GM23338 (cell line): Measurements from ENCODE around the gene OBSCN. TPM values are rescaled to one million over a fixed set of nuclear protein-coding genes. Genes with fewer than 3 reads are reported as not detected.

Experiments used
- ATAC-seq: fragments of 200-7000 bp; cut with Tn5 transposase; 3 replicates; pipeline ENCODE4 v1.9.1; 2020
- DNase-seq: peaks from one replicate; pipeline ENCODE4 v3.0.0-alpha.2; 2015; ENCODE audit warnings: low spot score
- H2AFZ ChIP-seq: fragments of 200-600 bp; sonication (generic); 2 replicates; pipeline ENCODE4 v1.8.0; 2016; ENCODE audit warnings: antibody characterized with exemption, mild to moderate bottlenecking, moderate library complexity
- H3F3A ChIP-seq: fragments of 200-600 bp; sonication (generic); replicated peaks from 2 replicates; pipeline ENCODE4 v1.8.0; 2017; ENCODE audit warnings: antibody characterized with exemption, mixed run types, low read depth
- H3K27ac ChIP-seq: fragments of 200-600 bp; sonication (generic); 2 replicates; pipeline ENCODE4 v1.6.1; 2016; ENCODE audit warnings: low read depth
- H3K27me3 ChIP-seq: fragments of 200-600 bp; sonication (generic); 2 replicates; pipeline ENCODE4 v1.8.0; 2016; ENCODE audit warnings: mild to moderate bottlenecking, mixed run types, moderate library complexity; ENCODE audit not compliant: insufficient read depth
- H3K36me3 ChIP-seq: fragments of 200-600 bp; sonication (generic); 2 replicates; pipeline ENCODE4 v1.8.0; 2016; ENCODE audit warnings: mild to moderate bottlenecking; ENCODE audit not compliant: insufficient read depth
- H3K4me1 ChIP-seq: fragments of 200-600 bp; sonication (generic); 2 replicates; pipeline ENCODE4 v1.8.0; 2016; ENCODE audit warnings: mild to moderate bottlenecking, moderate library complexity; ENCODE audit not compliant: insufficient read depth
- H3K4me2 ChIP-seq: fragments of 200-600 bp; sonication (generic); 2 replicates; pipeline ENCODE4 v1.7.1; 2017; ENCODE audit warnings: mixed run types
- H3K4me3 ChIP-seq: fragments of 200-600 bp; sonication (generic); 2 replicates; pipeline ENCODE4 v1.6.1; 2016; ENCODE audit warnings: mixed run types
- H3K79me2 ChIP-seq: fragments of 200-600 bp; sonication (generic); replicated peaks from 2 replicates; pipeline ENCODE4 v1.8.0; 2017; ENCODE audit warnings: mild to moderate bottlenecking; ENCODE audit not compliant: insufficient read depth
- H3K9me2 ChIP-seq: fragments of 200-600 bp; sonication (generic); 2 replicates; pipeline ENCODE4 v1.8.0; 2017; ENCODE audit not compliant: insufficient read depth
- H4K20me1 ChIP-seq: fragments of 200-600 bp; sonication (generic); replicated peaks from 2 replicates; pipeline ENCODE4 v1.8.0; 2017; ENCODE audit warnings: mild to moderate bottlenecking; ENCODE audit not compliant: insufficient read depth
- H3K27ac Mint-ChIP-seq: 2 replicates; pipeline ENCODE4 v1.8.0; 2020; ENCODE audit warnings: inconsistent platforms, mild to moderate bottlenecking, moderate library complexity, mixed read lengths
- H3K27me3 Mint-ChIP-seq: 3 replicates; pipeline ENCODE4 v1.8.0; 2022; ENCODE audit warnings: low read depth, mild to moderate bottlenecking, moderate library complexity, mixed read lengths, inconsistent platforms; ENCODE audit not compliant: insufficient read depth, poor library complexity
- H3K36me3 Mint-ChIP-seq: 3 replicates; pipeline ENCODE4 v1.8.0; 2021; ENCODE audit warnings: low read depth, mild to moderate bottlenecking, inconsistent platforms, moderate library complexity, mixed read lengths
- H3K4me1 Mint-ChIP-seq: 3 replicates; pipeline ENCODE4 v1.8.0; 2020; ENCODE audit warnings: mild to moderate bottlenecking, inconsistent platforms, mixed read lengths
- H3K4me3 Mint-ChIP-seq: 3 replicates; pipeline ENCODE4 v1.8.0; 2021; ENCODE audit warnings: moderate library complexity, mild to moderate bottlenecking, inconsistent platforms, mixed read lengths
- H3K9me3 Mint-ChIP-seq: 3 replicates; pipeline ENCODE4 v1.8.0; 2020; ENCODE audit warnings: moderate library complexity, mild to moderate bottlenecking, inconsistent platforms, mixed read lengths
- CTCF ChIP-seq, 2 experiments: fragments of 200-600 bp in 1 of 2; sonication (generic) in 1 of 2; conservative IDR thresholded peaks; 2 replicates each; pipeline versions ENCODE4 v1.5.1 to v1.6.1; 2016 to 2017; ENCODE audit warnings: antibody characterized with exemption in 2 of 2, low read depth in 2 of 2, mild to moderate bottlenecking in 2 of 2, moderate library complexity in 1 of 2
- ZNF462 ChIP-seq: fragments of 250-450 bp; sonication (Bioruptor Pico); IDR thresholded peaks from 2 replicates; pipeline ENCODE4 v1.5.0; 2020; ENCODE audit warnings: mild to moderate bottlenecking, moderate library complexity
- polyA plus RNA-seq: library from polyadenylated mRNA; unstranded; fragments of >200 nt; fragmentation: Nextera tagmentation; extraction: Ambion mirVana; gene quantifications from 2 replicates; pipeline ENCODE4 v1.2.1, GENCODE V29; 2016
- total RNA-seq: library from RNA; depleted of rRNA; stranded (reverse); fragments of >200 nt; shearing (Covaris generic); gene quantifications from 2 replicates; pipeline ENCODE4 v1.2.3, GENCODE V29; 2014

OBSCN gene
- total and polyA plus RNA-seq, 2 experiments from 2014 or later, result 8.4 to 38.5 TPM

GRCh38 chr1:228338521-228339051, 130.7 kb downstream of the OBSCN start:
- H3K27me3 Mint-ChIP-seq, result peaks cover 6% of the 10 kb centered on the region
- TF ChIP-seq ZNF462, result no peak
- TF ChIP-seq CTCF (conservative IDR thresholded peaks at IDR 0.05; ENCODE audit: low read depth in 2 of 2), result peak in 1 of 2 experiments; percentile 22; a peak in 1 of 4 replicates
- no peaks in the 10 kb centered on the region for H3K4me1 Mint-ChIP-seq
- H3K27ac Mint-ChIP-seq, result no peak overlapping the region
- DNase-seq (no peak), ATAC-seq (no peak)
- Histone ChIP-seq H3K27me3 (no peaks in the 10 kb centered on the region), H3F3A (no peaks in the 10 kb centered on the region), H3K4me2 (no peak overlapping the region), H3K4me3 (no peak overlapping the region), H3K9me2 (no peaks in the 10 kb centered on the region), H3K27ac (no peak overlapping the region), H3K36me3 (no peaks in the 10 kb centered on the region), H2AFZ (no peak overlapping the region), H3K79me2 (no peaks in the 10 kb centered on the region), H3K4me1 (no peaks in the 10 kb centered on the region), H4K20me1 (no peaks in the 10 kb centered on the region)
- H3K9me3 Mint-ChIP-seq, result no peaks in the 10 kb centered on the region; the same call in 2 of the 3 replicates
- H3K4me3 Mint-ChIP-seq, result no peak overlapping the region
- peaks cover 15% of the 10 kb centered on the region; the same call in 2 of the 3 replicates for H3K36me3 Mint-ChIP-seq
